ENCODE results near the gene HMX3.
"Not testable (repeated sequence)": the region's sequence is repeated elsewhere in the genome, so short reads cannot be mapped to it uniquely, and the experiment has no call there.

HMX3 gene

DNA sequence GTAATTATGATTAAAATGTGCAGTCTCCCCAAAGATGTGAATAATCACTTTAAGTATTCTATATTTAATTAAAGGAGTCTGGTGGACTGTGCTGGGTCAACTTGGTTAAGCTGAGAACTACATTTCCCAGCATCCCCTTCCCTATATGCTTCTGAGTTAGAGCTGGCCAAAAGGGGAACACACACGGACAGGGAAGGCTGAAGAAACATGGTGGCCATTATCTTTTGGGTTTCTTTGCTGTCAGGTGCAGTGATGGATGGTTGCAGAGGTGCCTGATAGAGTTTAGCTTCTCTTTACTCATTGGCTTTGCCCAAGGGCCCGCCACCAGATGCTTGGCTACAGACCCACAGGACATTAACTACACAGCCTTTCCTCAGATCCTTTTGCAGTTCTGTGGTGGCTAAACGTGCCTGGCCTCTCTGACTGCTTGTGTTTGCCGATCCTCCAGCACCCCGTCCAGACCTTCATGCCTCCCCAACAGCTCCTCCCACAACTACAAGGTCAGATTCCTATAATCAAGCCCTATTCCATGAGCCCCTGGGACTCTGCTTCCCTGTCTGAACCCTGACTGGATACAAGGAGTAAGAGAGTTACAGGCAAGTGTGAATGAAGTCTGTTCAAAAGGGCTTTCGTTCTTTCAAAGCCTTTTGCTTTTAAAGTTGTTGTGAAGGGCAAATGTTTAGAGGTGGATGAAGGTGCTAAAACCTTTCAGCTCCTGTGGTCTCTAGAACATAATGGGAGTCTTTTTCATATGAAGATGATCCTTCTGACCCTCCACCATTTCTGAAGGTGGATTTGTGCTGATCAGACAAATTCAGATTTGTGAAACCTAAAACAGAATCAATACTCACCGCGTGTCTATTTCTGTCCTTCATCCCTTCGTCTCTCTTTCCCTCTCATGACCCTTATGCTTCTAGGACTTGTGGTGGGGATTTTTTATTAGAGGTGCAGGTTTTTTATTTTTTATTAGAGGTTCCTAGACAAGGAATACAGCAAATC, 39.9 kb downstream of the HMX3 start:
- no peak for DNase-seq (ENCODE audit: low read depth)

DNA sequence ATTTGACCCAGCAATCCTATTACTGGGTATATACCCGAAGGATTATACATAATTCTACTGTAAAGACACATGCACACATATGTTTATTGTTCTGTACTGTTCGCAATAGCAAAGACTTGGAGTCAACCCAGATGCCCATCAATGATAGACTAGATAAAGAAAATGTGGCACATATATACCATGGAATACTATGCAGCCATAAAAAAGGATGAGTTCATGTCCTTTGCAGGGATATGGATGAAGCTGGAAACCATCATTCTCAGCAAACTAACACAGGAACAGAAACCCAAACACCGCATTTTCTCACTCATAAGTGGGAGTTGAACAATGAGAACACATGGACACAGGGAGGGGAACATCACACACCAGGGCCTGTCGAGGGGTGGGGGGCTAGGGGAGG, 42.6 kb downstream of the HMX3 start:
- not testable (repeated sequence) for DNase-seq (ENCODE audit: low read depth)

DNA sequence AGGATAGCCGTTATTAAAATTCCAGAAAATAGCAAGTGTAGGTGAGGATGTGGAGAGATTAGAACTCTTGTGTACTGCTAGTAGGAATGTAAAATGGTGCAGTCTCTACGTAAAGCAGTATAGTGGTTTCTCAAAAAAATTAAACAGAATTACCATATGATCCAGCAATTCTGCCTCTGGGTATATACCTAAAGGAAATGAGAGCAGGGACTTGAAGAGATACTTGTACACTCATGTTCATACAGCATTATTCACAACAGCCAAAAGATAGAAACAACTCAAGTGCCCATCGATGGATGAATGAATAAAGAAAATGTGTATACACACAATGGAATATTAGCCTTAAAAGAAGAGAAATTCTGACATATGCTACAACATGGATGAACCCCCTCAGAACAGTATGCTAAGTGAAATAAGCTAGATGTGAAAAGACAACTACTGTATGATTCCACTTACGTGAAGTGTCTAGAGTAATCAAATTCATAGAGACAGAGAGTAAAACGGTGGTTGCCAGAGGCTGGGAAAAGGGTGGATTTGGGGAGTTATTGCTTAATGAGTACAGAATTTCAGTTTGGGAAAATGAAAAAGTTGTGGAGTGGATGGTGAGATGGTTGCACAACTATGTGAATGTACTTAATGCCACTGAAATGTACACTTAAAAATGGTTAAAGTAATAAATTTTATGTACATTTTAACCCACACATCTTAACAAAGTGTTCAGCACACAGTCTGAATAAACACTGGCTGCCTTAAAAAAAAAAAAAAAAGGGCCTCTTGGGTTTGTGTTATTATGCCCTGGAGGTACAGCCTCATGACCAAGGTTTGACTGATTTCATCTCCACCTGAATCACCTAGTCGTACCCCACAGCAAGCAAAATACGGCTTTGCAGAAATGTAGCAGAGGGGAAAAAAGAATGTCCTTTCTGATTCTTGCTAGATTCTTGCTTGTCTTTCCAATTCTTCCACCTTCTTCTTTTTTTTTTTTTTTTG, 44.6 kb downstream of the HMX3 start:
- DNase-seq (ENCODE audit: low read depth), result no peak

DNA sequence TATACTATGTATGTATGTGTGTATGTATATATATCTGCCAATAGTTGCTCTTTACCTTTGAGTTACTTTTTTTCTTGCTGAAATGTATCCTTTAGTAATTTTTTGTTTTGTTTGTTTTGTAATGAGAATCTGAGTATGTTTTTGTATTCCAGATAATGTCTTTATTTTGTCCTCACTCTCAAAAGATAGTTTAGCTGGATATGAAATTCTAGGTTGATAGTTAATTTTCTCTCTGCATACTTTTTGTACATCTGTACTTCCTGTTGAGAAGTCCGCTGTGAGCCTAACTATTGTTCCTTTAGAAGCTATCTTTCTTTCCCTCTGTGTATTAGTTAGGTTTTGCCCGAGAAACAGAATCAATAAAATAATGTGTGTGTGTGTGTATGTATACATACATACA, 48.0 kb downstream of the HMX3 start:
- DNase-seq (ENCODE audit: low read depth), result no peak

DNA sequence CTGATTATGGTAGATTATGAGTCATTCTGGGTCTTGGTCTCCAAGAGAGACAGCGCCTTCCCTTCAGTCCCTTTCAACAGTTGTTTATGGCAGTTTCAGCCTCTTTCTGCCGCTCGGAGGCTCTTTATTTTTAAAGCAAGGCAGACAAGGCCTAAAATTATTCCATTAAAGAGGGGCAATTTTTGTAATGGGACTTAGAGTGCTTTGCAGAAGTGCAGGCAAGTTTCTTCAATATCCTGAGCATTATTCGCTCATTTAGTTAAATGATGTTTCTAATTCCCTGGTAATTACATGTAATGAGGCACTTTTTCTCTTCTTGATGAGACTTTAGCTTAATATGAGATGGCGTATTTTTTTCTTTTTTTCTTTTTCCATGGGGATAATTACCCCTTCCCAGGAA, 52.0 kb downstream of the HMX3 start:
- no peak for DNase-seq (ENCODE audit: low read depth)

Data from amniotic epithelial cell (primary cell).